ENCODE measurements around the gene CD9.
"Not testable (repeated sequence)": the region's sequence is repeated elsewhere in the genome, so short reads cannot be mapped to it uniquely, and the experiment has no call there.

Gene CD9, protein sequence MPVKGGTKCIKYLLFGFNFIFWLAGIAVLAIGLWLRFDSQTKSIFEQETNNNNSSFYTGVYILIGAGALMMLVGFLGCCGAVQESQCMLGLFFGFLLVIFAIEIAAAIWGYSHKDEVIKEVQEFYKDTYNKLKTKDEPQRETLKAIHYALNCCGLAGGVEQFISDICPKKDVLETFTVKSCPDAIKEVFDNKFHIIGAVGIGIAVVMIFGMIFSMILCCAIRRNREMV

DNA sequence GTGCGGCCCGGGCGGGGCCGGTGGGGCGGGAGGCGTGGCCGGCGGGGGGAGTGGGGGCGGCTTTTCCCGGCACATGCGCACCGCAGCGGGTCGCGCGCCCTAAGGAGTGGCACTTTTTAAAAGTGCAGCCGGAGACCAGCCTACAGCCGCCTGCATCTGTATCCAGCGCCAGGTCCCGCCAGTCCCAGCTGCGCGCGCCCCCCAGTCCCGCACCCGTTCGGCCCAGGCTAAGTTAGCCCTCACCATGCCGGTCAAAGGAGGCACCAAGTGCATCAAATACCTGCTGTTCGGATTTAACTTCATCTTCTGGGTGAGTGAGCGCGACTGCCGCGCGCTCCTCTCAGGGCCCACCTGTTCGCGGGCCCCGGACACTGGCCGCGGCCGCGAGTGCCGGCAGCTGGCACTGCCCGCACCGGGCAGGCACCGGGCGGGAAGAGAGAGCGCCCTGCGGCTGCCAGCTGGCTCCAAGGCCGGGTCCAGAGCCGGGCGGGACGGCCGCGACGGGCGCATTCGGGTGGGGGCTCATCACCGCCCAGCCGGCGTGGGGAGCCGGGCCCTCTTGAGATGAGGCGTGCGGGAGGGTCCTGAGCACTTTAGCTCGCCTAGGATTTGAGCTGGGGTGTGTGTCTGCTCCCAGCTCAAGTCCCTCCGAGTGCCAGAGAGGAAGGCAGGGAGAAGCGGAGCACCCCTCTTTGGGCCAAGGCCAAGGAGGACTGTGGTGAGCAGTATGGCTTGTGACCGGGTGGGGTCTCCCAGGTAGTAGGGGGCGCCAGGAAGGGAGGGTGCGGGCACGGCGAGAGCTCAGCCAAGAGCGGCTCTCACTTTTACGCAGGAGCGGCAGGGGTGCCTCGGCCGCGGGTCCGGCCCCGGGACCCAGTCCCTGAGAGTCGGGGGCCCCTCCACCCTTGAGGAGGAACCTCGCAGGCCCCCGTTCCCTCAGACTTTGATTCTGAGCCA lies at the start of gene CD9:
CD9 (plus strand) TSS at position 145 of the 957 bp plus-strand sequence; CDS start at position 245, 100 bp downstream.
- DNase-seq (ENCODE audit: low read depth): no peak
- TF ChIP-seq, protein P1, sequence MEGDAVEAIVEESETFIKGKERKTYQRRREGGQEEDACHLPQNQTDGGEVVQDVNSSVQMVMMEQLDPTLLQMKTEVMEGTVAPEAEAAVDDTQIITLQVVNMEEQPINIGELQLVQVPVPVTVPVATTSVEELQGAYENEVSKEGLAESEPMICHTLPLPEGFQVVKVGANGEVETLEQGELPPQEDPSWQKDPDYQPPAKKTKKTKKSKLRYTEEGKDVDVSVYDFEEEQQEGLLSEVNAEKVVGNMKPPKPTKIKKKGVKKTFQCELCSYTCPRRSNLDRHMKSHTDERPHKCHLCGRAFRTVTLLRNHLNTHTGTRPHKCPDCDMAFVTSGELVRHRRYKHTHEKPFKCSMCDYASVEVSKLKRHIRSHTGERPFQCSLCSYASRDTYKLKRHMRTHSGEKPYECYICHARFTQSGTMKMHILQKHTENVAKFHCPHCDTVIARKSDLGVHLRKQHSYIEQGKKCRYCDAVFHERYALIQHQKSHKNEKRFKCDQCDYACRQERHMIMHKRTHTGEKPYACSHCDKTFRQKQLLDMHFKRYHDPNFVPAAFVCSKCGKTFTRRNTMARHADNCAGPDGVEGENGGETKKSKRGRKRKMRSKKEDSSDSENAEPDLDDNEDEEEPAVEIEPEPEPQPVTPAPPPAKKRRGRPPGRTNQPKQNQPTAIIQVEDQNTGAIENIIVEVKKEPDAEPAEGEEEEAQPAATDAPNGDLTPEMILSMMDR (conservative IDR thresholded peaks at IDR 0.05; ENCODE audit: low read depth, low read length): no peak
- H3K4me3 ChIP-seq (ENCODE audit: low read depth, low read length): peak within 1 kb of the TSS; percentile 65

DNA sequence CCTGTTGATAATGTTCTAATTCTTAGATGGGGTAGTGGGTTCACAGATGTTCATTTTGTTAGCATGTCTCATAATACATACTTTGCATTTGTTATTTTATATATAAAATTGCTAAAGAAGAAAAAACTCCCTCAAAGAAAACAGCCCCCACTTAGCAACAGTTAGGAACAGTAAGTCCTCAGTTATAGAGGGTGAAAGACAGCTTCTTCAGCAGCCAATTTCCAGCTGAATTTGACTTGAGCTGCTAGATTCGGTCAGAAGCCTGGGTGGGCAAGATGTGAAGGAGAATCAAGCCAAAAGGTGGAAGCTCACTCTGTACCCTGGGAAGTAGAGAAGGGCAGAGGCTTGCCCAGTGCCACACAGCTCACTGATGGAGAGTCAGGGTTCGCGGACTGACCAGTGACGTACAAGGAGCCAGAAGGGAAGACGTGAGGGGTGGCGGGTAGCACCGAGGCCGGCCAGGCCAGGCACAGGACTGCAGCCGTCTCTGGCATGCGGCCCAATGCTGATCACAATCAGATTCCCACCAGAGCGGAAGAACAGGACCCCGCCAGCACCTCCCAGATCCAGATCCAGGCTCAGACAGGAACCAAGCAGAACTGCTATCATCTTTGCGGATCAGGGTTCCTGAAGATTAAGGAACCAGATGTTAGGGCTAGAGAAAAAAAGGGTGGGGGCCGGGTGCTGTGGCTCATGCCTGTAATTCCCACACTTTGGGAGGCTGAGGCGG lies 45.3 kb upstream of the CD9 start:
- TF ChIP-seq, protein P1 (conservative IDR thresholded peaks at IDR 0.05; ENCODE audit: low read depth, low read length): no peak
- no peak overlapping the region for H3K4me3 ChIP-seq (ENCODE audit: low read depth, low read length)
- no peak for DNase-seq (ENCODE audit: low read depth)

DNA sequence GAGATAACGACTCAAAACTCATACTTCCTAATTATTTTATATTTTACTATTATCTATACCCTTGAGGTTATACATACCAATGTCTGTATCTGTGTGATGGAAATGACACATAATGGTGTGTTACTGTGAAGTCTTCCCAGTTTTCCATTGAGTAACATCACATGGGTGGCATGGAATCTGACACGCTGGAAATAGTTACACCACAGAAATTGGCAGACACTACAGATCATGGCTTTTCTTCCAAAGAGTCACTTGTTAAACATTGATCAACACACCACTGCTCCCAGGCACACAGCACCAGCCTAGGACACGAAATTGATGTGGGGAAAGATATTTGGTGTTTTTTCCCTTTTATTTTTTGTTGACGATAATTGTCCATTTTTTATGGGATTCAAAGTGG lies 42.7 kb upstream of the CD9 start:
- no peak for DNase-seq (ENCODE audit: low read depth)
- TF ChIP-seq, protein P1 (conservative IDR thresholded peaks at IDR 0.05; ENCODE audit: low read depth, low read length): no peak

DNA sequence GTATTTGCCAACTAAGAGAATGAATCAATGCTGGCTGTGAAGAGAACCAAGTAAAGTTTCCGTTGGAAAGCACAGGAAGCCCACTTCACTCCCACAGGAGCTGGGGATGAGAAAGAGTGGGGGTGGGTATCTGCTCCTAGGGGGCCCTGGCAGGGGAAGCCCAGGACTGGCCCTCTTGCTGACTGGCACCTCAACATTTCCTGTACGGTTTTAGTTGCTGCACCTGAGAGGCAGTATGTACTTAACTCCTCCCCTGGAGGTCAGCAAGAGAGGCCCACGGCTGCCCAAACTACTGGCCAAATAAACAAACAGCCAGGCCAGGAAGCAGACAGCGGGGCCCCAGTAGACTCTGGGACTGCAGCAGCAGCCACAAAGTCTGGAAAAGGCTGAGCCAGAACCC lies 41.9 kb upstream of the CD9 start:
- TF ChIP-seq, protein P1 (conservative IDR thresholded peaks at IDR 0.05; ENCODE audit: low read depth, low read length): no peak
- DNase-seq (ENCODE audit: low read depth): peak; percentile 34
- no peak overlapping the region for H3K4me3 ChIP-seq (ENCODE audit: low read depth, low read length)

More for the DNA sequence above, 42.7 kb upstream of the CD9 start:
- no peak overlapping the region for H3K4me3 ChIP-seq (ENCODE audit: low read depth, low read length)

DNA sequence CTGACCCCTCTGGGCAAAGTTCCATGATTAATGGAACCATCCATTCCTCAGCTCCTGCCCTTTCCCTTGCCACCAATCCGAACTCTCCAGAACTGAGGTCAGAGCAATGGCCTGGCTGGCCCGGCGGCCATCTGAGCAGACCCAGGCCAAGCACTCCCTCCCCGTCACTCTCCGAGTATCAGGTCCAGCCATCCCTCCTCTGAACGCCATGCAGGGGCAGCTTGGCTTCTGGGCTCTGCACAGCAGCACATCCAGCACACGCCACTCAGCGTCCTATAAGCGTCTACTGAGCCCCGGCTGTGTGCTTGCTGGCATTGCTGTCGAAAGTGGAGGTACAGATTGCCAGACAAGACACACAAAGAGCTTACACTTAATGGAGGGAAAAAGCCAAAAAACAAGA lies 41.5 kb upstream of the CD9 start:
- TF ChIP-seq, protein P1 (conservative IDR thresholded peaks at IDR 0.05; ENCODE audit: low read depth, low read length): no peak

DNA sequence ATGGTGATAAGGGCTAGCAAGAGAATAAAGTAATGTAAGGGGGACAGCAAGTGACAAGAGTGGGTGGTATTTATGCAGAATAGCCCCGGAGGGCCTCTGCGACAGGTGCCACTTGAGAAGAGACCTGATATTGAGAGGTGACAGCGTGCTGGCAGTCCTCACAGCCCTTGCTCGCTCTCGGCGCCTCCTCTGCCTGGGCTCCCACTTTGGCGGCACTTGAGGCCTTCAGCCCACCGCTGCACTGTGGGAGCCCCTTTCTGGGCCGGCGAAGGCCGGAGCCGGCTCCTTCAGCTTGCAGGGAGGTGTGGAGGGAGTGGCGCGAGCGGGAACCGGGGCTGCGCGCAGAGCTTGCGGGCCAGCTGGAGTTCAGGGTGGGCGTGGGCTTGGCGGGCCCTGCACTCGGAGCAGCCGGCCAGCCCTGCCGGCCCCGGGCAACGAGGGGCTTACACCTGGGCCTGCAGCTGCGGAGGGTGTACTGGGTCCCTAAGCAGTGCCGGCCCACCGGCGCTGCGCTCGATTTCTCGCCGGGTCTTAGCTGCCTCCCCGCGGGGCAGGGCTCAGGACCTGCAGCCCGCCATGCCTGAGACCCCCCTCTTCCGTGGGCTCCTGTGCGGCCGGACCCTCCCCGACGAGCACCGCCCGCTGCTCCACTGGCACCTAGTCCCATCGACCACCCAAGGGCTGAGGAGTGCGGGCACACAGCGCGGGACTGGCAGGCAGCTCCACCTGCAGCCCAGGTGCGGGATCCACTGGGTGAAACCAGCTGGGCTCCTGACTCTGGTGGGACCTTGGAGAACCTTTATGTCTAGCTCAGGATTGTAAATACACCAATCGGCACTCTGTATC lies 40.8 kb upstream of the CD9 start:
- not testable (repeated sequence) for DNase-seq (ENCODE audit: low read depth); H3K4me3 ChIP-seq (ENCODE audit: low read depth, low read length)

More for the DNA sequence above, 41.5 kb upstream of the CD9 start:
- H3K4me3 ChIP-seq (ENCODE audit: low read depth, low read length): no peak overlapping the region
- no peak for DNase-seq (ENCODE audit: low read depth)

DNA sequence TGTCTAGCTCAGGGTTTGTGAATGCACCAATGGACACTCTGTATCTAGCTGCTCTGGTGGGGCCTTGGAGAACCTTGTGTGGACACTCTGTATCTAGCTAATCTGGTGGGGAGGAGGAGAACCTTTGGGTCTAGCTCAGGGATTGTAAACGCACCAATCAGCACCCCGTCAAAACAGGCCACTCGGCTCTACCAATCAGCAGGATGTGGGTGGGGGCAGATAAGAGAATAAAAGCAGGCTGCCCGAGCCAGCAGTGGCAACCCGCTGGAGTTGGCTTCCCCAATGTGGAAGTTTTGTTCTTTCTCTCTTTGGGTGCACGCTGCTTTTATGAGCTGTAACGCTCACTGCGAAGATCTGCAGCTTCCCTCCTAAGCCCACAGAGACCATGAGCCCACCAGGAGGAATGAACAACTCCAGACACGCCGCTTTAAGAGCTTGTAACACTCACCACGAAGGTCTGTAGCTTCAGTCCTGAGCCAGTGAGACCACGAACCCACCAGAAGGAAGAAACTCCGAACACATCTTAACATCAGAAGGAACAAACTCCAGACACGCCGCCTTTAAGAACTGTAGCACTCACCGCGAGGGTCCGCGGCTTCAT lies 40.1 kb upstream of the CD9 start:
- not testable (repeated sequence) for H3K4me3 ChIP-seq (ENCODE audit: low read depth, low read length); DNase-seq (ENCODE audit: low read depth)
